ENCODE measurements around the gene ST3GAL5. TPM values are rescaled to one million over a fixed set of nuclear protein-coding genes. Genes with fewer than 3 reads are reported as not detected.

The ST3GAL5 gene
- polyA plus RNA-seq, 1 of the 3 experiments (the other 2 are of a cell fraction) = 37.6 TPM

GRCh38 chr2:85906748-85907147 is 18.0 kb upstream of the ST3GAL5 start:
- Histone ChIP-seq H4K20me1 (ENCODE audit: insufficient read depth) (no peaks in the 10 kb centered on the region), H3K27me3 (ENCODE audit: insufficient read depth) (no peaks in the 10 kb centered on the region), H3K4me2 (no peak overlapping the region), H3K9me2 (no peaks in the 10 kb centered on the region), H3K27ac (ENCODE audit: low read depth in 2 of 2, low read length in 1 of 2) (no peak overlapping the region), H3K79me2 (ENCODE audit: insufficient read depth) (no peaks in the 10 kb centered on the region), H3K36me3 (replicated peaks in 1 of 2; ENCODE audit: control insufficient read depth in 1 of 2, insufficient read depth in 2 of 2, low read length in 1 of 2) (no peaks in the 10 kb centered on the region), H3K4me3 (ENCODE audit: low read depth in 2 of 2, low read length in 1 of 2) (no peak overlapping the region), H3F3A (replicated peaks; ENCODE audit: insufficient read depth) (peaks cover 7% of the 10 kb centered on the region), H3K4me1 (ENCODE audit: control insufficient read depth in 1 of 2, insufficient read depth in 2 of 2, low read depth in 1 of 2, low read length in 1 of 2) (peaks cover 0 to 3% of the 10 kb centered on the region in 2 experiments; a peak in 1 of 4 replicates), H2AFZ (ENCODE audit: low read depth) (no peak overlapping the region), H3K9ac (no peak overlapping the region), H3K9me3 (no peaks in the 10 kb centered on the region)
- 86% methylated on average over 2 of the region's 3 CpGs for WGBS (ENCODE audit: low lambda C conversion rate)
- ChIA-PET POLR2A (no interaction called here), CTCF (no interaction called here)
- no peak for DNase-seq
- TF ChIP-seq RXRA (IDR thresholded peaks at IDR 0.05; ENCODE audit: borderline replicate concordance, low read depth) = no peak
- no peak for TF ChIP-seq SIN3A (IDR thresholded peaks at IDR 0.05; ENCODE audit: borderline replicate concordance, low read depth, low read length)
- TF ChIP-seq GATA2 (CRISPR knock-in tag; IDR thresholded peaks at IDR 0.05) = no peak
- TF ChIP-seq JUND (IDR thresholded peaks at IDR 0.05) = no peak
- TF ChIP-seq YY1 (IDR thresholded peaks at IDR 0.05; ENCODE audit: low read depth) = no peak
- TF ChIP-seq CHD2 (IDR thresholded peaks at IDR 0.05; ENCODE audit: low read length, partially characterized antibody) = no peak
- TF ChIP-seq EP300 (IDR thresholded peaks at IDR 0.05; ENCODE audit: borderline replicate concordance in 1 of 2, low read depth in 1 of 2, low read length in 1 of 2) = no peak
- no peak for TF ChIP-seq RAD21 (IDR thresholded peaks at IDR 0.05; ENCODE audit: low read length)
- TF ChIP-seq, protein P1, sequence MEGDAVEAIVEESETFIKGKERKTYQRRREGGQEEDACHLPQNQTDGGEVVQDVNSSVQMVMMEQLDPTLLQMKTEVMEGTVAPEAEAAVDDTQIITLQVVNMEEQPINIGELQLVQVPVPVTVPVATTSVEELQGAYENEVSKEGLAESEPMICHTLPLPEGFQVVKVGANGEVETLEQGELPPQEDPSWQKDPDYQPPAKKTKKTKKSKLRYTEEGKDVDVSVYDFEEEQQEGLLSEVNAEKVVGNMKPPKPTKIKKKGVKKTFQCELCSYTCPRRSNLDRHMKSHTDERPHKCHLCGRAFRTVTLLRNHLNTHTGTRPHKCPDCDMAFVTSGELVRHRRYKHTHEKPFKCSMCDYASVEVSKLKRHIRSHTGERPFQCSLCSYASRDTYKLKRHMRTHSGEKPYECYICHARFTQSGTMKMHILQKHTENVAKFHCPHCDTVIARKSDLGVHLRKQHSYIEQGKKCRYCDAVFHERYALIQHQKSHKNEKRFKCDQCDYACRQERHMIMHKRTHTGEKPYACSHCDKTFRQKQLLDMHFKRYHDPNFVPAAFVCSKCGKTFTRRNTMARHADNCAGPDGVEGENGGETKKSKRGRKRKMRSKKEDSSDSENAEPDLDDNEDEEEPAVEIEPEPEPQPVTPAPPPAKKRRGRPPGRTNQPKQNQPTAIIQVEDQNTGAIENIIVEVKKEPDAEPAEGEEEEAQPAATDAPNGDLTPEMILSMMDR (IDR thresholded peaks at IDR 0.05) = no peak

DNA sequence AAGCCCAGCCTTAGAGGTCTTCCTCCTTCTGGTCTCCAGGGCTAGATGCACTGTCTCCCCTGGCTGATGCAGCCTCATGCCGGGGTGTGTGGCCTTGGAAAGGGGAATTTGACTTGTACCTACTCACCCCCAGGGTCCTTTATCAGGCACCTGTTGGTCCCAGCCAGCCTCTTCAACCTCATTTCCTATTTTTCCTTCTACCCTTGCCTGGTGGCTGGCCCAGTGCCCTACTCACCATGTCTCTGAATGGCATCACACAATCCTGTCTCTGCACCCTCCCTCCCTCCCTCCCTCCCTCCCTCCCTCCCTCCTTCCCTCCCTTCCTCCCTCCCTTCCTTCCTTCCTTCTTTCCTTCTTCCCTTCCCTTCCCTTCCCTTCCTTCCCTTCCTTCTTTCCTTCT is 17.1 kb upstream of the ST3GAL5 start:
- H3K27me3 ChIP-seq (ENCODE audit: insufficient read depth) = no peaks in the 10 kb centered on the region
- no peak overlapping the region for H3K4me3 ChIP-seq (ENCODE audit: low read depth in 2 of 2, low read length in 1 of 2)
- TF ChIP-seq POLR2AphosphoS5 (IDR thresholded peaks at IDR 0.05; ENCODE audit: low read depth, low read length) (no peak), NRF1 (IDR thresholded peaks at IDR 0.05; ENCODE audit: low read depth, low read length) (no peak), FOXJ3 (CRISPR knock-in tag; IDR thresholded peaks at IDR 0.05) (no peak), MXI1 (IDR thresholded peaks at IDR 0.05; ENCODE audit: low read depth, low read length) (no peak), RAD21 (IDR thresholded peaks at IDR 0.05; ENCODE audit: low read length) (no peak)
- no peak for DNase-seq
- H3K9ac ChIP-seq = no peak overlapping the region
- ChIA-PET POLR2A (no interaction called here), CTCF (interaction anchor here (7.5 kb wide), 1 partner anchor 17 kb away, joined by 46 read pairs; the partner anchor contains the start of gene ST3GAL5)
- H3K27ac ChIP-seq (ENCODE audit: low read depth in 2 of 2, low read length in 1 of 2) = peak overlapping the region in 1 of 2 experiments; percentile 11; a peak in 1 of 4 replicates
- no peak overlapping the region for H3K4me2 ChIP-seq
- H4K20me1 ChIP-seq (ENCODE audit: insufficient read depth) = no peaks in the 10 kb centered on the region
- no peaks in the 10 kb centered on the region for H3F3A ChIP-seq (replicated peaks; ENCODE audit: insufficient read depth)
- H3K9me3 ChIP-seq = no peaks in the 10 kb centered on the region
- no peaks in the 10 kb centered on the region for H3K79me2 ChIP-seq (ENCODE audit: insufficient read depth)
- H3K4me1 ChIP-seq (ENCODE audit: control insufficient read depth in 1 of 2, insufficient read depth in 2 of 2, low read depth in 1 of 2, low read length in 1 of 2) = no peaks in the 10 kb centered on the region
- no peak overlapping the region for H2AFZ ChIP-seq (ENCODE audit: low read depth)
- no peaks in the 10 kb centered on the region for H3K36me3 ChIP-seq (replicated peaks in 1 of 2; ENCODE audit: control insufficient read depth in 1 of 2, insufficient read depth in 2 of 2, low read length in 1 of 2)
- 62% methylated on average over 1 of the region's 1 CpG for WGBS (ENCODE audit: low lambda C conversion rate)
- H3K9me2 ChIP-seq = no peaks in the 10 kb centered on the region
